ENCODE data around the gene HHIPL2.
"Not testable (repeated sequence)": the region's sequence is repeated elsewhere in the genome, so short reads cannot be mapped to it uniquely, and the experiment has no call there.

DNA sequence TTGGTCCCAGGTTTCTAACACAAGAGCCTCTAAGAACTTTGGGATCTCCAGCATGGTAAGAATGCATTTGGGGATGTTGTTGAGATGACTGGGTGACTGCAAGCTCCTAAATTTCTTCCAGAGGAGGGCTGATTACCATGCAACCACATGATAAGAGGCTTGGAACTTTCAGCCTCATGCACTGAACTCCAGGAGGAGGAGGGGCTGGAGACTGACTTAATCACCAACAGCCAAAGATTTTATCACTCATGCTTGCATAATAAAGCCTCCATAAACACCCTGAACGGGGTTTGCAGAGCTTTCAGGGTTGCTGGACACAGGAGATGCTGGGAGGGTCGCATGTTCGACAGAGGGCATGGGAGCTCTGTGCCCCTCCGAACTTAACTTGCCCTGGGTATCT, 63.9 kb downstream of the HHIPL2 start:
- TF ChIP-seq, protein P1, sequence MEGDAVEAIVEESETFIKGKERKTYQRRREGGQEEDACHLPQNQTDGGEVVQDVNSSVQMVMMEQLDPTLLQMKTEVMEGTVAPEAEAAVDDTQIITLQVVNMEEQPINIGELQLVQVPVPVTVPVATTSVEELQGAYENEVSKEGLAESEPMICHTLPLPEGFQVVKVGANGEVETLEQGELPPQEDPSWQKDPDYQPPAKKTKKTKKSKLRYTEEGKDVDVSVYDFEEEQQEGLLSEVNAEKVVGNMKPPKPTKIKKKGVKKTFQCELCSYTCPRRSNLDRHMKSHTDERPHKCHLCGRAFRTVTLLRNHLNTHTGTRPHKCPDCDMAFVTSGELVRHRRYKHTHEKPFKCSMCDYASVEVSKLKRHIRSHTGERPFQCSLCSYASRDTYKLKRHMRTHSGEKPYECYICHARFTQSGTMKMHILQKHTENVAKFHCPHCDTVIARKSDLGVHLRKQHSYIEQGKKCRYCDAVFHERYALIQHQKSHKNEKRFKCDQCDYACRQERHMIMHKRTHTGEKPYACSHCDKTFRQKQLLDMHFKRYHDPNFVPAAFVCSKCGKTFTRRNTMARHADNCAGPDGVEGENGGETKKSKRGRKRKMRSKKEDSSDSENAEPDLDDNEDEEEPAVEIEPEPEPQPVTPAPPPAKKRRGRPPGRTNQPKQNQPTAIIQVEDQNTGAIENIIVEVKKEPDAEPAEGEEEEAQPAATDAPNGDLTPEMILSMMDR (tag by site-specific recombination; IDR thresholded peaks at IDR 0.05): not testable (repeated sequence)
- TF ChIP-seq, protein P2, sequence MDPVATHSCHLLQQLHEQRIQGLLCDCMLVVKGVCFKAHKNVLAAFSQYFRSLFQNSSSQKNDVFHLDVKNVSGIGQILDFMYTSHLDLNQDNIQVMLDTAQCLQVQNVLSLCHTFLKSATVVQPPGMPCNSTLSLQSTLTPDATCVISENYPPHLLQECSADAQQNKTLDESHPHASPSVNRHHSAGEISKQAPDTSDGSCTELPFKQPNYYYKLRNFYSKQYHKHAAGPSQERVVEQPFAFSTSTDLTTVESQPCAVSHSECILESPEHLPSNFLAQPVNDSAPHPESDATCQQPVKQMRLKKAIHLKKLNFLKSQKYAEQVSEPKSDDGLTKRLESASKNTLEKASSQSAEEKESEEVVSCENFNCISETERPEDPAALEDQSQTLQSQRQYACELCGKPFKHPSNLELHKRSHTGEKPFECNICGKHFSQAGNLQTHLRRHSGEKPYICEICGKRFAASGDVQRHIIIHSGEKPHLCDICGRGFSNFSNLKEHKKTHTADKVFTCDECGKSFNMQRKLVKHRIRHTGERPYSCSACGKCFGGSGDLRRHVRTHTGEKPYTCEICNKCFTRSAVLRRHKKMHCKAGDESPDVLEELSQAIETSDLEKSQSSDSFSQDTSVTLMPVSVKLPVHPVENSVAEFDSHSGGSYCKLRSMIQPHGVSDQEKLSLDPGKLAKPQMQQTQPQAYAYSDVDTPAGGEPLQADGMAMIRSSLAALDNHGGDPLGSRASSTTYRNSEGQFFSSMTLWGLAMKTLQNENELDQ (tag by site-specific recombination; IDR thresholded peaks at IDR 0.05; ENCODE audit: low read depth): not testable (repeated sequence)
- TF ChIP-seq ZNF18 (tag by site-specific recombination; IDR thresholded peaks at IDR 0.05); ZBTB48 (tag by site-specific recombination; IDR thresholded peaks at IDR 0.05); KLF1 (tag by site-specific recombination; IDR thresholded peaks at IDR 0.05); REST (tag by site-specific recombination; IDR thresholded peaks at IDR 0.05); ZNF10 (tag by site-specific recombination; IDR thresholded peaks at IDR 0.05); ELK4 (IDR thresholded peaks at IDR 0.05; ENCODE audit: borderline replicate concordance, low read depth, low read length); ZBTB8A (tag by site-specific recombination; IDR thresholded peaks at IDR 0.05); MYNN (tag by site-specific recombination; IDR thresholded peaks at IDR 0.05; ENCODE audit: borderline replicate concordance): not testable (repeated sequence)
